Hypothalamus (tissue), 51 donors: Measurements from ENCODE around the gene LAMA3.
A peak's percentile ranks its signal among the peaks of the same experiment; 100 is the strongest.

Experiments used
- DNase-seq, 51 donors: peaks; one replicate each; lab custom pipeline; 2025; lab: John Stamatoyannopoulos, UW

The LAMA3 gene

DNA sequence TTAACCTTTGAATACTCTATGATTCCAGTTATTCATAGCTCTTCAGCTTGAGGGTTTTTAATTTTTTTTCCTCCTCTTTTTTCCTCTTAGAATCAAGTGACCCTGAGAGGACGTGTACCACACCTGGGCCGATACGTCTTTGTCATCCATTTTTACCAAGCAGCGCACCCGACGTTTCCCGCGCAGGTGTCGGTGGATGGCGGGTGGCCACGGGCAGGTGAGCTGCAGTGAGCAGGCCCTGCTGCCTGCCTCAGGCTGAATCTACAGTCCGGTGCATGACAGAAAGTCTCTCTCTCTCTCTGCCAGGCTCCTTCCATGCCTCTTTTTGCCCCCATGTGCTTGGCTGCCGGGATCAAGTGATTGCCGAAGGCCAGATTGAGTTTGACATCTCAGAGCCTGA is 153.1 kb downstream of the LAMA3 start:
- DNase-seq, result no peak

DNA sequence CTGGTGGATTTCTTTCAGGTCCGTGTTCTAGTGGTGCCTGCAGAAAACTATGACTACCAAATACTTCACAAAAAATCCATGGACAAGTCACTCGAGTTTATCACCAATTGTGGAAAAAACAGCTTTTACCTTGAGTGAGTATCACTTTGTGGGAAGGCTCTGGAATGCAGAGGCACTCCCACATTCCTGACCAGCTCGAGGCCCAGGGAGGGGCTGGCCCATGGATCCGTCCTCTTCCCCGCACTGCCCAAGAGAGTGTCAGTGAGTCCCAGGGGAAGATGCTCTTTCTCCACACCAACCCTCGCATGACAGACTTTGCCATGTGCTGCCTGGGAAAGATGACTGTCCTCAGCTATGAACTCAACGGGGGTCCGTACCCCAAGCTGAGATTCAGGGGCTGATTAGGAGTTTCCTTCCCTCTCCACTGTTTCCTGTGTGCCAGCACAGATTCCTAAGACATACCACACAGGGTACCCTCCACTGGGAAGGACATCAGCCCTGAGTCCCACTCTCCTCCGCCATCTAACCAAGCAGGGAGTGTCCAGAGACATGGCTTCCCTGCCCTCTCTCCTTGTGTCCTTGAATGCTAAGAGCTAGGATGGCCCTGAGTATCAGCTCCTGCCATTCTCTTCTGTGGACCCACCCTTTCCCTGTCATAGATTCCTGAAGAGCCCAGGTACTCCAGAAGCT is 155.9 kb downstream of the LAMA3 start:
- no peak for DNase-seq

DNA sequence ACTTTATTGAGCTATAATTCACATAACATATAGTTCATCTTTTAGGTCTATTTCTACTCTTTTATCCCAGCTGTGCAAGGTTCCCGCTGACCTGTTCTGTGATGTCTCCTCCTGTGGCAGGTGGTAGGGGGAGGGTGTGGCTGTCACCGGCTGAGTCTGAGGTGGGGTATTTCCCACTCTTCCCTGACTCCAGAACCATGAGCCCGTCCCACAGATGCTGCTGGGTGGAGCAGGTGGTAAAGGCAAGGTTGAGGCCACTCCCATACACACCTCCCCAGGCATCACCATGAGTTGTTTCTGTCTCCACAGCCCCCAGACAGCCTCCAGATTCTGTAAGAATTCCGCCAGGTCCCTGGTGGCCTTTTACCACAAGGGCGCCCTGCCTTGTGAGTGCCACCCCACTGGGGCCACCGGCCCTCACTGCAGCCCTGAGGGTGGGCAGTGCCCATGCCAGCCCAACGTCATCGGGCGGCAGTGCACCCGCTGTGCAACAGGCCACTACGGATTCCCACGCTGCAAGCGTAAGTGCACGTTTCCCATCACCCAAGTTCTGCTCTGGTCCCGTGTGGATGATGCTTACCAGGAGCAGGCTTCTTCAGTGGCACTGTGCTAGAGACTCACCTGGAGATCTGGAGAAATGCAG is 156.9 kb downstream of the LAMA3 start:
- DNase-seq, result no peak

DNA sequence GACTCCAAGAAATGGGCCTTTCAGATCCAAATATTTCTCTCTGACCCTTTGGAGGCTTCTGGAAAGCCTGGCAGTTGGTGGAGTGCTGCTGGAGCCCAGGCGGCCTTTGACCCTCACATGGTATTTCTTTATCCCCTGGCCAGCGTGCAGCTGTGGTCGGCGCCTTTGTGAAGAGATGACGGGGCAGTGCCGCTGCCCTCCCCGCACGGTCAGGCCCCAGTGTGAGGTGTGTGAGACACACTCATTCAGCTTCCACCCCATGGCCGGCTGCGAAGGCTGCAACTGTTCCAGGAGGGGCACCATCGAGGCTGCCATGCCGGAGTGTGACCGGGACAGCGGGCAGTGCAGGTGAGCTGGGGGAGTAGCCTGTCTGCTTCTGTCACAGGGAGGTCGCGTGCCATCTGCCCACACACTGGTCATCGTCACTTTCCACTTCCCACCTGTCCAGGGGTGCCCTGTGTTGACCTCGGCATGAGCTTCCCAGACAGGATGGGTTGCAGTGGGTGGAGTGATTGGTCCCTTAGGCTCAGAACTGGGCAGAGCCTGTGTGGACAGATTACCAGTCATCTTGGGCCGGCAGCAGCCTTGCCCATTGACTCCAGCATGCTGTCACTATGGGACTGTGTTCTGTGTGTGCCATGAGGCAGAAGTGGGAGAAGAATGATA is 158.2 kb downstream of the LAMA3 start:
- DNase-seq, result no peak

DNA sequence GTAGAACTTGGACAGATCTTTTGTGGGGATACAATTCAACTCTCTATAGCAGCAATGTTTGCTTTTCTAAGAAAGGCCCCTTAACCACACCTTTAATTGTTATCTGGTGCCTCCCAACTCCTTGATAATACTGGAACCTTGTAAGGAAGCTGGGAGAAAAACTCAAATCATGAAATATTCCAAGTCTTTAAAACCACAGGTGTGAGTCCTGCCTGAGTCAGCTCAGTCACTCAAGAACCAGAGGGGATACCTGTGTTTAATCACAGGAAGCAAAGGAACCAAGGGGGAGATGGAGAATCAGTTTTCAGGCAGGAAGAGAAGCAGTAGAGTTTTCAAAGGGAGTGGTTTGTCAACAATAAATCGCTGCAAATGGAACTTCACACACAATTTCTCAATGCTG is 159.9 kb downstream of the LAMA3 start:
- no peak for DNase-seq

DNA sequence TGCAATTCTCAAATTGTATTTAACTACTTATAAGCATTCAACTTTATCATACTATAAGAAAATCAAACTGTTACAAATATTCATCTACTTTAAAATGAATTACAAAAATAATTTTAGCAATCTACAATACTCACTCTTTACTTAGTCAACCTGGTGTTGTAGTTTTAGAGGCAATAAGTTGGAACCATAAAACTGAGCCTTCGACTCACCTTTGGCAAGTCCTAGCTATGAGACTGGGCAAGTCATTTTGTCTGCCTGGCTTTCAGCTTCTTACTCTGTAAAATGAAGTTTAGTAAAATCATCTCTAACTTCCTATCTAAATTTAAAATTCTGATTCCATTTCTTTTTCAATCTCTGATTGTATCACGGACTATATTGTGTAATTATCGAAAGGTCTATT is 161.0 kb downstream of the LAMA3 start:
- no peak for DNase-seq

DNA sequence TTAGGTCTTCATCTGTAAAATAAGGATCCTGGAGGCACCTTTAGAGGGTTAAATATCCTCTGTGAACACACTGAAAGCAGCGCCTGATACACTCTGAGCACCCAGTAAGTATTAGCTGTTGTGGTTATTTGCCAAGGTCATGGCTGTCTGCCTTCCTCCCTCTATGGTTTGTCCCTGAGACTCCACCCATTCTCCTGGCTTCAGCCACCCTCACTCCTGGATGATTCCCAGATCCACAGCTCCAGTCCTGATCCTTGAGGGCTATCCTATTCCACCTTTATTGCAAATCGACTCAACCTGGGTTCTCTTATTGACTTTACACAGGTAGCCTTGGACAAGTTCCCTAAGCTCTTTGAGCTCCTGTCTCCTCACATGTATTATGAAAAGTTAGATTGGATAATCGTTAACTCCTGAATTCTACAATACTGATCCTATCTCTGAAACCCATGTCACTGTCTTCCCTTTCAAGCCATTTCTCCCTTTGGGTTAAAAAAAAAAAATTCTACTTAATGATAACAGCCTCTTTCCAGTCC is 162.3 kb downstream of the LAMA3 start:
- no peak for DNase-seq

DNA sequence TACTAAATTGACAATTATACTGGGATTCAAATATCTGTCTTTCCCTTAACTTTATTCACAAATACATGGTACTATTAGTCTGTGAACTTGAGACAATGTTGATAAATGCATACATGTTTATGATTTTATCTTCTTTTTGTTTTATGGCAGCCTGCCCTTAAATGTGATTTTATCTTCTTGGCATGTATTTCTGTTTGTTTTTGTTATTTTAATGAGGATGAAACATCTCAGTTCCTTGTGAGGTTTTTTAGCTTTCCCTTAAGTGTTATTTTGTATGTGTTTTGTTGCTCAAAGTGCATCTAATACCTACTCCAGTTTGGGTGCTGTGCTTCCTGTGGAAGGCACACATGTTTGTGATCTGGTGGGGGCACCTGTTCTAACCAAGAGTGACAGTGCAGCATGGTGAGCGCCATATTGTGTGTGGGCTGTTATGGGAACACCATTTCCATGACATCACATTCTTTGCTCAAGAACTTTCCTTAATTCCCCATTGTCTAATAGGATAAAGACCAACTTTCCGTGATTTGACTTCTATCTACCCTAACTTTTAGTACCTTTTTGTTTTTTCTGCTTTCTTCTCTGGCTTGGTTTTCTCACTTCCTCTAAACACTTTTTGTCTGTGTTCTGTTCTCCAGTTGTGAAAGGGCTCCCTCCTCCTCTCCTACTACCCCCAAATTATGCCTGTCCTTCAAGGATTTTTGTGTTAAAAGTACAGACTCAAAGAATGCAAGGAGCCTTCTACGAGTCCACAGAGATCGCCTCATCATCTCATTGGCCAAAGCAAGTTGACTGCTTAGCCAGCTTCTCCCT is 163.2 kb downstream of the LAMA3 start:
- DNase-seq, result no peak

DNA sequence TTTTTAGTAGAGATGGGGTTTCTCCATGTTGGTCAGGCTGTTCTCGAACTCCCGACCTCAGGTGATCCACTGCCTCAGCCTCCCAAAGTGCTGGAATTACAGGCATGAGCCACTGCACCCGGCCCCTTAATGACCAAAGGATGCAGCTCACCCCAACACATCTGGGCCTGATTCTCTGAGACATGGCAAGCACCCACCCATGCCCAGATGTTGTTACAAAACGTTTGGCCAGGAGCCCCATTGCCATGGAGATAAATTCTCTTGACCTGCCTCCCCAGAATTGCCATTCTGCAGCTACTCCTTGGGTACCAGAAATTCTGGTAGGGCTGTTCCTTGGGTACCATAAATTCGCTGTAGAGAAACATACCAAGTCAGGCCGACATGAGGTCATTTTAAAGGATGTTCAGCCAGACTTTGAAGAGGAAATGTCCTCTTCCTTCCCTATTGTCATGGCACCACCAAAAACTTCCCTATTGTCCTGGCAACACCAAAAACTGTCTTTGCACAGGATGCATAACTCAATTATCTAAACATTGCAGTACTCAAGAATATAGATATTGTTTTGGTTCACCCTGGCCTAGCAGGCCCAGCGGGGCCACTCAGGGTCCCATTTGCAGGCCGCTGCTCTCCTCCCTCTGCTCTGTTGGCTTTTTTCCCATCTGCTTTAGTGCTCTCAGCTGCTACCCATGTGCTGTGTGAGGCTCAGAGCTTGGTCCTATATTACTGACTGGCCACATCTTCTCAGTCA is 164.4 kb downstream of the LAMA3 start:
- no peak for DNase-seq

DNA sequence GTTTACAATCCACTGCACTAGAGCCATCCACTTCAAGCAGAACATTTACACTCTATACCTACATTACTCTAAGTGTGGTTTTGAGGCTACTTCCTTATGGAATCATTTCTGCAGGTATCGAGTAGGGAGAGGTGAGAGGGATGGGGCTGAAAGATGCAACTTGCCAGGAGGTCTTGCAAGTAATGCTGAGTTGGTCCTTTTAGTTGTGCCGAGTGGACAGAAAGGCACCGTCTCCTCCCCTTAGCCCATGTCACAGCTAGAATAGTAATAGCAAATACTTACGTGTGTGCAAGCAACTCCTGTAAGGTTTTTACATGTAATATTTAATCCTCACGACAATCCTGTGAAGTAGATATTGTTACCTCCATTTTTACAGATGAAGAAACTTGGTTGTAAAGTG is 166.5 kb downstream of the LAMA3 start:
- DNase-seq, result no peak

DNA sequence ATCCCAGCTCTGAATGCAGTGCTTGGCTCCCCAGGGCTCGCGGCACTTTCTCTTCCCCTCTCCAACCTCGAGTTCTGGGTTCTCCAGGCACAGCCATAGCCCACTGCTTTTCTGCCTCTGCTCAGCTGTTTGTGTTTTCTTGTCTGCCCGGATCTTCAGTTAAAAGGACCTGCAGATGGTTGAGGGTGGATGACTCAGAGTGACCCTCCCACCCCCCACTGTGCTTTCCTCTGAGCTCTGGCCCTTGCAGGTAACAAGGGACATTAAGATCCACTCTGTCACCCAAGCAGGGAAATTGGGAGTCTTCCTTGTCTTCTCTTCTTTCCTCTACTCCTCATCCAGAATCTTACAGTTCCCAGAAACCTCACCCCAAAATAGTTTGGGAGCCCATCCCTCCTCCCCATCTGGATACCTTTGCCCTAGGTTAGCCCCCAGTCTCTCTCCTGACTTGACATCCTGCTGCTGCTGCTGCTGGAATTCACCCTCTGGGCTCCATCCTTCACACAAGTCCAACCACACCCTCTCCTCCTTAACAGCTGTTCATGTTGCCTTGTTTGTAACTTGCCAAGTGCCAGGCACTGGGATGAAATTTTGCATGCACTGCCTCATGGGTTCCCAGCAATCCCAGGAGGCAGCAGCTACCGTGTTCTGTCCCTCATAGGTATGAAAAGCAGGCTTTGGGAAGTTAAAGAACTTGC is 167.4 kb downstream of the LAMA3 start:
- DNase-seq, result no peak

DNA sequence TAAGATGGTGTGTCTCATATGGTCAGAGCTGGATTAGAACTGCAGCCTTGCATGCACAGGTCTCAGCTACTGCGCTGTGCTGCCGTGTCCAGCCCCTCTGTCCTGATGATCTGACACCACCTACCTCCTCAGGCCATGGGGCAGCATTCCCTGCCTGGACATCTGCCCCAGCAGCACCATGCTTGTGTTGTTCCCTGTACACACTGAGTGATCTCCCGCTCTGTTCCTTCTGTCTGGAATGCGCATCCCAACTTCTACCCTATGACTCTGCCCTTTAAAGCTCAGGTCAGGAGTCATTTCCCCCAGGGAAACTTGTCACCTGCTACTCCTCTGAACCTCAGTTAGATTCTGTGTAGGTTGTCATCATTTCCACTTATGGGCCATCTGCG is 167.9 kb downstream of the LAMA3 start:
- no peak for DNase-seq

DNA sequence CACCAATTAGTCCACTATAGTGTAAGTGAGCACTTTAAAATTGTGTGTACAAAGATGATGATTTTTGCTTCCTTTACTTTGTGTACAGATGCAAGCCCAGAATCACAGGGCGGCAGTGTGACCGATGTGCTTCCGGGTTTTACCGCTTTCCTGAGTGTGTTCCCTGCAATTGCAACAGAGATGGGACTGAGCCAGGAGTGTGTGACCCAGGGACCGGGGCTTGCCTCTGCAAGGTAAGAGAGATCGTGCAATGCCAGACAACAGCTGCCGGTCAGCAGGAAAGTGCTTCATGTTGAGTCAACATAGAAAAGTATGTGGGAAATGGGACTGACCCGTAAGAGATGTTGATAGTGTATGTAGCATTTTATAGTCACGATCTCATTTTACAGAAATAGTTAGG is 168.5 kb downstream of the LAMA3 start:
- no peak for DNase-seq

DNA sequence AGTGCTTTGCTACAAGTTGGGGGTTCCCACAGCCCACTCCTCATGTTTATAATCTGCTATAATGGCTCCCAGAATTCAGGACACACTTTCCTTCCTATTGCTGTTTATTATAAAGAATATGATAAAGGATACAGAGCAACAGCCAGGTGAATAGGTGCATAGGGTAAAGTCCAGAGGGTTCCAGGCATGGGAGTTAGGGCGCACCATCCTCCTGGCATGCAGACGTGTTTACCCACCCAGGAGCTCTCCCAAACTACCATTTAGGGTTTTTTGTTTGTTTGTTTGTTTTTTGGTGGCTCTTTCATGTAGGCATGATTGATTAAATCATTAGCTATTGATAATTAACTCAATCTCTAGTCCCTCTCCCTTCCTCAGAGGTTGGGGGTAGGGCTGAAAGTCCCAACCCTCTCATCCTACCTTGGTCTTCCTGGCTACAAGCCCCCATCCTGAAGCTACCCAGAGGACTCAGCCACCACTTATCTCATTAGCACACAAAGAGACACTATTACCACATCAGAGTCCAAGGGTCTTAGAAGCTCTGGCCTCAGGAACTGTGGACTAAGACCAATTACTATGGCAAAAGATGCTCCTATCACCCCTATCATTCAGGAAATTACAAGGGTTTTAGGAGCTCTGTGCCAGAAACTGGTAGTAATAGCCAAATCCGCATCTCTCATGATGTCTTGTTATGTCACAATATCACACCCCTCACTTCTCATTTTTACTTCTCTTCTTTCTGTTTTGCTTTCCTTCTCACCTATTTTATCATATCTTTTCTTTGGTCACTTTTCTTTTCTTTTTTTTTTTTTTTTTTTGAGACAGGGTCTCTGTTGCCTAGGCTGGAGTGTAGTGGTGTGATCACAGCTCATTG is 170.4 kb downstream of the LAMA3 start:
- DNase-seq, result no peak

DNA sequence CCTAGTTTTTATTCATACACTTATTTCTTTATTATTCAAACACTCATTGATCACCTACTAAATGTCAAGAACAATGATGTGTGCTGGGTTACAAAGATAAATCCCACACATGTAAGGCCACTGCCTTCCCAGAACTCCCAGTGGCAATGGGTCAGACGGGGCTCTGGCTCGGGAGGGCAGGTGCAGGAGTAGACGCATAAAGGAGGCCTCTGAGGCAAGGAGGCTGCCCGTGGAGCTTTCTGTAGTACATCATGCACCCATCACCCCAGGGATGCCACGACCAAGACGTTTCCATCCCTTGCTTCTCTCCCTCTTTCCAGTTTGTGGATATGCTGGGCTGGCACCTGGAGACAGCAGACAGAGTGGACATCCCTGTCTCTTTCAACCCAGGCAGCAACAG is 172.1 kb downstream of the LAMA3 start:
- DNase-seq, result no peak

DNA sequence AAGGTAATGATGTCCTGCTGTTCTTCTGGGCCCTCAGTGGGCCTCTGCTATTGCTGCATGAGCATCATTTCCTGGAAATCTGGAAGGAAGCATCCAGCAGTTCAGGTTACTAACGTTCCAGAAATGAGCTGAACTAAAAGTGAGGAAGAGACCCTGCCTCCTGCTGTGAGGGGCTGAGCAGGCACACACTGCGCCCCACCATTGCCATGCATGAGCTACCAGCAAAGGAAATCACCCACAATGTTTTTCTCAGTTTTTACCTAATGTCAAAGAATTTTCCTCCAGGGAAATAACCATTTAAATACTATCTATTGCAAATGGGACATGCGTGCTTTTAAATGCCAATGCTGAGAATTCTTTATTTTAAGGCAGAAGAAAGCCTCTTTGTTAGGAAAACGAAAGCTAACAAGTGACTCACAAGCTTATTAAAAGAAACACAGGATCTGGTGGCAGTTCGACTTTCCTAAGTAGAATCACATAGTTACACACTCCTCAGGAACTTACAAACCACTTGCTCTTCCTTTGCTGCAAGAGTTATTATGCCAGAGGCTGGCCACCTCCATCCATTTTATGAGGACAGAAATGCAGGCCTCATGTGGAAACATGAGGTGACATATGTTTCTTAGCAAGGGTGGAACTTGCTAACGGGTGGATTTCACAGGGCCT is 172.7 kb downstream of the LAMA3 start:
- peak in 1 of 51 donors; percentile 48 for DNase-seq

DNA sequence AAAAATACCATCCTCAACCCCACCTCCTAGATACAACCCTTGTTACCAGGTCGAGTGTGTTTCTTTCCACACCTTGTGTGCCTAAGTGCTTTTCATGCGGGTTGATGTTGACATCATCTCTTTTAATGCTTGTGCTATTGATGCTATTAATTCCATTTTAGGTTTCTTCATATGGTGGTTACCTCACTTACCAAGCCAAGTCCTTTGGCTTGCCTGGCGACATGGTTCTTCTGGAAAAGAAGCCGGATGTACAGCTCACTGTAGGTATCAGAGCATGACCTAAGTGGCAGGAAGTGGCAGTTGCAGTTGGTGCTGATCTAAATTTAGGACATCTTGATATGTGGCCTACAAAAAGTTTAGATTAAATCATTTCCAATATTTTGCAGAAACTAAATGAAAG is 175.4 kb downstream of the LAMA3 start:
- no peak for DNase-seq

DNA sequence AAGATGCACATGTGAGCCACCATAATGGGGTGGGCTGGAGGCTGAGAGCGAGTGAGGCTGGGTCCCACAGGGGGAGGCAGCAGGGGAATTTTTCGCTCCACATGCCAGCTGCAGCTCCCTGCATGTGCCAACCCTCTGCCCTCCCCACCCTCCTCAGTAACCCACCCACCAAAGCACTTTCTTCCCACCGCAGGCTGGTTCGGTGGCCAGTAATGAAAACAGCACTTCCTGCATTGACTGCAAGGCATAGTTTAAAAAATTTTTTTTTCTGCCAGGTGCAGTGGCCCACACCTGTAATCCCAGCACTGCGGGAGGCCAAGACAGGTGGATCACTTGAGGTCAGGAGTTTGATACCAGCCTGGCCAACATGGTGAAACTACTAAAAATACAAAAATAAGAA is 177.8 kb downstream of the LAMA3 start:
- no peak for DNase-seq
